Sigmoid colon (tissue), 7 donors: ENCODE results near the gene TSPAN11. TPM values are rescaled to one million over a fixed set of nuclear protein-coding genes. Genes with fewer than 3 reads are reported as not detected.

Source experiments
- DNase-seq: peaks from one replicate; pipeline ENCODE4 v3.0.0-alpha.2; 2019
- H3K27ac ChIP-seq, 4 donors: fragments of 200-600 bp; sonication (generic); one replicate each; pipeline ENCODE4 v1.5.1; 2016 to 2019; ENCODE audit warnings: mild to moderate bottlenecking in 1 of 4
- H3K27me3 ChIP-seq, 3 donors: fragments of 200-600 bp; sonication (generic); one replicate each; pipeline ENCODE4 v1.5.1; 2019; ENCODE audit warnings: mild to moderate bottlenecking in 1 of 3
- H3K36me3 ChIP-seq, 4 donors: fragments of 200-600 bp; sonication (generic); one replicate each; pipeline ENCODE4 v1.5.1; 2016 to 2019
- H3K4me1 ChIP-seq, 4 donors: fragments of 200-600 bp; sonication (generic); one replicate each; pipeline ENCODE4 v1.5.1; 2017 to 2019
- H3K4me3 ChIP-seq, 4 donors: fragments of 200-600 bp; sonication (generic); one replicate each; pipeline ENCODE4 v1.5.1; 2017 to 2019; ENCODE audit warnings: mild to moderate bottlenecking in 2 of 4, moderate library complexity in 1 of 4
- H3K9me3 ChIP-seq, 4 donors: fragments of 200-600 bp in 3 of 4; sonication (generic) in 3 of 4; one replicate each; pipeline versions ENCODE4 v1.5.1 to v1.6.1; 2013 to 2019
- CTCF ChIP-seq, 4 experiments: fragments of 450-650 bp in 3 of 4; fragments of 200-600 bp in 1 of 4; IDR thresholded peaks; one replicate each; pipeline ENCODE4 v1.5.1; 2016 to 2019; ENCODE audit warnings: antibody characterized with exemption in 4 of 4, mild to moderate bottlenecking in 3 of 4, moderate library complexity in 2 of 4
- EP300 ChIP-seq, 4 donors: sonication (generic); formaldehyde crosslinking; IDR thresholded peaks; one replicate each; pipeline ENCODE4 v1.6.1; 2017; ENCODE audit warnings: antibody characterized with exemption in 4 of 4
- POLR2A ChIP-seq, 2 donors: fragments of 450-650 bp; IDR thresholded peaks; one replicate each; pipeline ENCODE4 v1.6.1; 2016; ENCODE audit warnings: antibody characterized with exemption in 2 of 2, mild to moderate bottlenecking in 2 of 2, moderate library complexity in 2 of 2
- POLR2AphosphoS5 ChIP-seq, 4 donors: sonication (generic); formaldehyde crosslinking; IDR thresholded peaks; one replicate each; pipeline ENCODE4 v1.6.1; 2017; ENCODE audit warnings: antibody characterized with exemption in 4 of 4
- WGBS, 2 donors: extraction: QIAGEN DNeasy Blood & Tissue Kit; methylation state at CpG; one replicate each; pipeline ENCODE4 v1.1.7; 2013; 5-methylcytosine and 5-hydroxymethylcytosine counted together
- intact Hi-C: fragments of 100-400 bp; cut with DNase I; formaldehyde crosslinking; loops from one replicate; pipeline ENCODE4 v1.15.1; 2023
- polyA plus RNA-seq, 3 donors: library from polyadenylated mRNA; stranded (reverse); fragments of 200-250 nt; gene quantifications; one replicate each; pipeline ENCODE4 v1.2.3, GENCODE V29; 2013
- total RNA-seq, 4 donors: library from RNA; depleted of rRNA; stranded (reverse); fragments of >200 nt; gene quantifications; one replicate each; pipeline ENCODE4 v1.1.0, GENCODE V29; 2016
- donor health status: healthy with polysubstance abuse.
- donor health status: Bipolar disorder and iron deficiency.
- donor health status: healthy.

TSPAN11 gene
- total and polyA plus RNA-seq, 7 donors = 0.23 to 18.9 (median 7.8) TPM

GRCh38 chr12:30982413-30982812, 55.9 kb downstream of the TSPAN11 start:
- intact Hi-C loops = no loop called here
- H3K27ac ChIP-seq = no peak overlapping the region
- no peaks in the 10 kb centered on the region for H3K27me3 ChIP-seq
- H3K4me1 ChIP-seq = peaks cover 0 to 13% (median 0%) of the 10 kb centered on the region in 4 donors
- WGBS, 2 donors = 89 to 92% methylated on average over 12 of the region's 12 CpGs
- DNase-seq = no peak
- H3K36me3 ChIP-seq = no peaks in the 10 kb centered on the region
- H3K9me3 ChIP-seq = no peaks in the 10 kb centered on the region
- H3K4me3 ChIP-seq = no peak overlapping the region
- TF ChIP-seq POLR2A (IDR thresholded peaks at IDR 0.05) = no peak
- no peak for TF ChIP-seq CTCF (IDR thresholded peaks at IDR 0.05)
- TF ChIP-seq POLR2AphosphoS5 (IDR thresholded peaks at IDR 0.05) = no peak
- no peak for TF ChIP-seq EP300 (IDR thresholded peaks at IDR 0.05)

GRCh38 chr12:30985814-30986452, 59.4 kb downstream of the TSPAN11 start:
- WGBS, 2 donors = 27 to 56% methylated on average over 7 of the region's 7 CpGs
- DNase-seq = no peak
- intact Hi-C loops = loop anchor here (2.0 kb wide), 1 partner anchor 135 kb away; no protein-coding TSS in a partner anchor
- Histone ChIP-seq H3K36me3 (no peaks in the 10 kb centered on the region), H3K4me1 (no peaks in the 10 kb centered on the region), H3K27me3 (no peaks in the 10 kb centered on the region), H3K27ac (no peak overlapping the region), H3K9me3 (no peaks in the 10 kb centered on the region), H3K4me3 (no peak overlapping the region)
- TF ChIP-seq POLR2A (IDR thresholded peaks at IDR 0.05) (no peak), EP300 (IDR thresholded peaks at IDR 0.05) (no peak), CTCF (IDR thresholded peaks at IDR 0.05) (peak in 2 of 4 experiments; percentile 45 to 52), POLR2AphosphoS5 (IDR thresholded peaks at IDR 0.05) (no peak)

- TF ChIP-seq CTCF (IDR thresholded peaks at IDR 0.05) (no peak), EP300 (IDR thresholded peaks at IDR 0.05) (no peak), POLR2A (IDR thresholded peaks at IDR 0.05) (no peak), POLR2AphosphoS5 (IDR thresholded peaks at IDR 0.05) (no peak)
- no peak overlapping the region for H3K4me3 ChIP-seq
- no peaks in the 10 kb centered on the region for H3K27me3 ChIP-seq
- no peaks in the 10 kb centered on the region for H3K36me3 ChIP-seq
- no peaks in the 10 kb centered on the region for H3K9me3 ChIP-seq
- no peak overlapping the region for H3K27ac ChIP-seq
- 50 to 82% methylated on average over 9 of the region's 9 CpGs for WGBS, 2 donors
- no peak for DNase-seq
- H3K4me1 ChIP-seq = no peaks in the 10 kb centered on the region
- intact Hi-C loops = no loop called here
These were observed 61.5 kb downstream of the TSPAN11 start for GRCh38 chr12:30988086-30988485.

- Histone ChIP-seq H3K4me1 (no peaks in the 10 kb centered on the region), H3K36me3 (no peaks in the 10 kb centered on the region), H3K27me3 (no peaks in the 10 kb centered on the region), H3K27ac (no peak overlapping the region), H3K4me3 (no peak overlapping the region), H3K9me3 (no peaks in the 10 kb centered on the region)
- intact Hi-C loops = no loop called here
- TF ChIP-seq CTCF (IDR thresholded peaks at IDR 0.05) = no peak
- no peak for TF ChIP-seq EP300 (IDR thresholded peaks at IDR 0.05)
- no peak for TF ChIP-seq POLR2A (IDR thresholded peaks at IDR 0.05)
- TF ChIP-seq POLR2AphosphoS5 (IDR thresholded peaks at IDR 0.05) = no peak
- WGBS, 2 donors = 21 to 54% methylated on average over 9 of the region's 9 CpGs
- DNase-seq = no peak
These were observed 62.2 kb downstream of the TSPAN11 start for GRCh38 chr12:30988646-30989286.
